ENCODE results near the gene ADRB2.

Gene ADRB2

DNA sequence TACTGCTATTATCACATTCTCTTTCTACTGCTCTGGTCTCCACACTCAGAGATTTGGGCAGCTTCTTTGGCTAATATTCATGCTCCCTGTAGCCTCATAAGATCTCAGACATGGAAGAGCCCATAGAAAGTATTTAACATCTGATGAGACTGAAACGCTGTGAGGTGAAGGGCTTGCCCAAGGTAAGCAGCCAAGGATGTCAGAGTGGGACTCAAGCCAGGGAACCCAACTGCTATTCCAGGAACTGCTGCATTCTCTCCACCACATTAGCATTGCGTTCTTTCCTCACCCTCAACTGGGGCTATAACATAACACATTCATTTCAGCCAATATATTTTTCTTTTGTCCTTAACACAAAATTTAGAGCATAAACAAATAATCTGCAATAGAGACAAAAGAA is 3.8 kb downstream of the ADRB2 start:
- no peak for DNase-seq (ENCODE audit: low read depth in 3 of 3, low spot score in 1 of 3)

- DNase-seq (ENCODE audit: low read depth in 3 of 3, low spot score in 1 of 3), result no peak
Measured at GRCh38 chr5:148831590-148832565, 5.5 kb downstream of the ADRB2 start.

DNA sequence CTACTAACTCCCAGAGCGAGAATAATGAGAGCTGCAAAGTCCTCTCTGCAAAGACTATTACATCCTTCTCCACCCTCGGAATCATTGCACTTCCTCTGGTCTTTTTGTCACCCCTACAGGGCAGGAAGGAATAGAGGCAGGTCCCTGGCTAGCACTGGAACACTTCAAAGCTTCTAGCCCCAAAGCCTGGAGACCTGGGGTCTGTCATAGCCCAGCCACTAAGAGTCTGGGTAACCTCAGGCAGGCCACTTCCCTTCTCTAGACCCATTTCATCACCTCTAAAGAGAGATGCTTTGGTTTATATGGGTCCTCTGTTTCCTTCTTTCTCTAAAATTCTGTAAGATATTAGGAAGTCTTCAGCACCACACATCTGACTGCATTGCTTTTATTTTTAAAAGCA is 6.7 kb downstream of the ADRB2 start:
- no peak for DNase-seq (ENCODE audit: low read depth in 3 of 3, low spot score in 1 of 3)

- DNase-seq (ENCODE audit: low read depth in 3 of 3, low spot score in 1 of 3), result no peak
Measured at GRCh38 chr5:148833925-148834324, 7.5 kb downstream of the ADRB2 start.

DNA sequence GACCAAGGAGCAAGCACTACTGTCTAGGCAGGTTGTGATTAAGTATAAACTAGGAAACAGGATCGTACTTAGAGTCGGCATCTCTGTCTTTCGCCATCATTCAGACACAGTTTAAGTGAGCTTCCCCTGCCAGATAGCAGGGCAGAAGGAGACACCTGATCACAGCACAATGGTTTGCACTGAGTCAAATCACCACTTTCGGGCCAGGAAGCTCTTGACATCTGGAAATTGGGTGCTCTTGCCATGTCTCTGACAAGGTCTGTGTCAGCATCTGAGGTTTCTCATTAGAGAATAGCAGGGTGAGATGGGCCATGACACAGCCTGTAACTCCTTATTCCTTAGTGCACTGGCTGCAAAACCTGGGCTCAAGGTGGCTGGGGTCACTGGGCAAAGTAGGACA is 8.3 kb downstream of the ADRB2 start:
- no peak for DNase-seq (ENCODE audit: low read depth in 3 of 3, low spot score in 1 of 3)

DNA sequence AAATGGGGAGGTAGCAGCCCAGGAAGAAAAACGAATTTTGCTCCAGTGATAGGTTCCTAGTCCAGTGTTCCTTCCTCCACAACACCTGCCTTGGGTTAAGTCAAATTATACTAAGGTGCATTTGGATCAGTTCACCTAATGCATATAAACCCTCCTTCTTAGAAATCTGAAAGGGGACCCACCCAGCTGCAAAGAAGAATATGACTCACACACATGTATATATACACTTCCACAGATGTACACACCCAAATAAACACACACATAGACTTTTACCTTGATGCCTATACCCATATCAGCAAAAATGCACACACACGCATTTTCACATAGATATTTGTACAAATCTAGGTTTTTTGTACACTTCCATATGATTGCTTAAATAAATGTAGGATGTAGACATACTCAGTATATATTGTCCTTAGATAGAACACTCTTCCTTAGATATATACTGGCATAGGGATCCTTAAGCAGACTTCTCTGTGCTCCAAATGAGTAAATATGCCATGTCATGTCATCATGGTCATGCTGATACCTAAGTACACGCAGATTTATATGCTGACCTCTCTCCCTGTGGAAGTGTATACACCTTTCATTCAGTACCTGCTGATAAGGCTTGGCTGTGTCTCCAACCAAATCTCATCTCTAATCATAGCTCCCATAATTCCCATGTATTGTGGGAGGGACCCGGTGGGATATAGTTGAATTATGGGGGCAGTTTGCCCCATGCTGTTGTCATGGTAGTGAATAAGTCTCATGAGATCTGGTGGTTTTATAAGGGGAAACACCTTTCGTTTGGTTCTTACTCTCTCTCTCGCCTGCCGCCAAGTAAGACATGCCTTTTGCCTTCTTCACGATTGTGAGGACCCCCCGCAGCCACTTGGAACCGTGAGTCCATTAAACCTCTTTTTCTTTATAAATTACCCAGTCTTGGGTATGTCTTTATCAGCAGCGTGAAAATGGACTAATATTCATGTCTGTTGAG is 10.2 kb downstream of the ADRB2 start:
- no peak for DNase-seq (ENCODE audit: low read depth in 3 of 3, low spot score in 1 of 3)

GRCh38 chr5:148837383-148837782 is 11.0 kb downstream of the ADRB2 start:
- no peak for DNase-seq (ENCODE audit: low read depth in 3 of 3, low spot score in 1 of 3)

GRCh38 chr5:148838357-148838756 is 11.9 kb downstream of the ADRB2 start:
- DNase-seq (ENCODE audit: low read depth in 3 of 3, low spot score in 1 of 3), result no peak

DNA sequence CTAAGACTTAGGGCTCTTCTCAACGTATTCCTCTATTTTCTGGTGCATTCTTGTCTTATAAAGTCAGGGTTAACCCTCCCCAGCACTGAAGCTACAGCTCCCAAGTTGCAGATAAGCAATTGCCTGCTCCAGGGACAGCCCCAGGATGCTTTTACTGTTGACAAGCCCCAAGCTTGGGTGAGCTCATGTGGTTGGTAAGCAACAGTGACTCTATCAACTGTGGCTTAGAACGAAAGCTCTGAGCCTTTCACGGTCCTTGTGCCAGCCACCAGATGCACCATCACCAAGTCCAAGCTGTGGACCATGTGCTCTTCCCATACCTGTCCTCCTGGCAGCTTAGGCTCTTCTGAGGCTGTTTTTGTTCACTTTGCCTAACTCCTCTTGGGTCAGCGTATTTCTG is 13.5 kb downstream of the ADRB2 start:
- no peak for DNase-seq (ENCODE audit: low read depth in 3 of 3, low spot score in 1 of 3)

- no peak for DNase-seq (ENCODE audit: low read depth in 3 of 3, low spot score in 1 of 3)
Measured at GRCh38 chr5:148840531-148840930, 14.1 kb downstream of the ADRB2 start.

DNA sequence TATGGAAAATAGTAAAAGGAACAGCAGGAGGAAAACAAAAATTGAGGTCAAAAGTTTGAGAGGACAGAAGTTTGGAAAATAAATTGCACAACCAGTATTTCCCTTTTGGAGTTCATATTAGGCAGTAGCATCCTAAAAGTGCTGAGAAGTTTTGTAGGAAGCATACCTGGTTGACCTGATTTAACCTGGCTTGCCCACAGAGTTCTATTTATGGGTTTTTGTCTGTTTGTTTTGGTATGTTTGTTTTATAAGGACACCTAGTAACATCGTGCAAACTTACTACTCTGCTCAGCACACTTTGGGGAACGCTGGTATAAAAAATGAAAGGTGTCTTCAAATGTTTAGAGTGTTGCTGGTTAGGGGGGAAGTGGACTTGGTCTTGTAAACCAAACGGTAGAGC is 15.1 kb downstream of the ADRB2 start:
- DNase-seq (ENCODE audit: low read depth in 3 of 3, low spot score in 1 of 3), result no peak

- DNase-seq (ENCODE audit: low read depth in 3 of 3, low spot score in 1 of 3), result no peak
Measured at GRCh38 chr5:148842161-148842560, 15.8 kb downstream of the ADRB2 start.

DNA sequence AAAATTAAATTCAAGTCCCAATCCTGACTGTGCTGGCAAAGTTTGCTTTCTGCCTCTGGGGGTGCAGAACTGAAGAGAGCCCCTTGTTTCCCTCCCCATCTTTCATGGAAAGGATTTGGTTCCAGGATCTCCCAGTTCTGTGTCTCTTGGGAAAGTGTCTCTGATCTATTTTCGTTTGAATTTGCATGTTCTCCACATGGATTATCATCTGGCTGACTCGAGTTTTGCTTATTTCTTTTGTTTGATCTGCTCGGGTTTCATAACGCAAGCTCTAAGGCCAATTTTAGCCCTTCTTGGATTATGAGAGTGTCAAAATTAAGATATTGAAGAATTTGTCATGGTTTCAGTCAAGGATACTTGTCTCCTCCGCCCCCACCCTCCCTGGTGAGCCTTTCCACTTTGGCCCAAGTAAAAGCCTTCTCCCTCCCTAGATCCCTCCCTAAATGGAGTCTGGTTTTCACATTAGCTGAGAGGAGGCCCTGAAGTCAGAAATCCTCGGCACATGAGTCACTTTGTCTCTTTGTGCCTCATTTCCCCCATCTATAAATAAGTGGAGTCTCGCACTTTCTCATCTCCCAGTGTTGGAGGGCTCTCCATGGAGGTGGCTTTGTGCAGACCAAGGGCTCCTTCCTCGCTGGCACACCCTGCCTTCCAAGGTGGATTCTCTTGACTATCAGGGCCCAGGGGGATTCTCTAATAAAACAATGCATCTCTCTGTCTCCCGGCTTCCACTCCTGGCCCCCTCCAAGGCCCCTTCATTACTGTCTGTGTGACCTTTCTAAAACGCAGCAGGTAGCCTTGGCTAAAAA is 17.3 kb downstream of the ADRB2 start:
- DNase-seq (ENCODE audit: low read depth in 3 of 3, low spot score in 1 of 3), result no peak

DNA sequence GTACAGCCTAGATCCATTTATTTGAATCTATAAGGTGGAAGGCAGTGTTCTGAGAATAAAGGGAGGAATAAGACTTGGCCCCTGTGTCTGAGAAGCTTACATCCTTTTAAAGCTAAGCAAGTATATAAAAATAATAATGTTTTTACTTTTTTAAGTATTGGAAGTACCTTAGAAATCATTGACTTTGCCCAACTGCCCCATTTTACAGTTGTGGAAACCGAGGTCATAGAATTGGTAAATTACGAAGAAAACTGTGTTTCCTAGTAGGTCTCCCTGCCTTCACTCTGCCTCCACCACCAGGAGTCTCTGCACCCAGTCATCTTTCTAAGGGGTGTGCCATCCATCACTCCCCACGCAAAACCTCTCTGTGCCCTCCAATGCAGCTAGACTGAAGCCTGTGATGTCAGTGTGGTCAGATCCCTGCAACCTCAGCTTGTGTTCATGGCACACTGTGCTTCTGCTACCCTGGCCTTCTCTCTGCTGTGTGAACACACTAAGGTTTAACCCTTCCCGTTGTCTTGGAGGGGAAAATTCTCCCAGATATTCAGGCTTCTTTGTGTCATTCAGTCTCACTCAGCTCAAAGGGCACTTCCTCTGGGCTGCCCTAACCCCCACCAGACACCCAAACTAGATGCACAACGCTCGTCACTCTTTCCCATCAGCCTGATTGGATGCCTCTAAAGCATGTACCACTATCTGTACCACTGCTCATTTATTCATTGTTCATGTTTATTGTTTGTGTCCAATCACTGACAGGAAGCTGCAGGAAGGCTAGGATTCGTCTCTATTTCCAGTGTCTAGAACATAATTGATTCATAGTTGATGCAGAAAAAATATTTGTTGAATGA is 18.2 kb downstream of the ADRB2 start:
- DNase-seq (ENCODE audit: low read depth in 3 of 3, low spot score in 1 of 3), result no peak

GRCh38 chr5:148846930-148847329 is 20.5 kb downstream of the ADRB2 start:
- no peak for DNase-seq (ENCODE audit: low read depth in 3 of 3, low spot score in 1 of 3)

DNA sequence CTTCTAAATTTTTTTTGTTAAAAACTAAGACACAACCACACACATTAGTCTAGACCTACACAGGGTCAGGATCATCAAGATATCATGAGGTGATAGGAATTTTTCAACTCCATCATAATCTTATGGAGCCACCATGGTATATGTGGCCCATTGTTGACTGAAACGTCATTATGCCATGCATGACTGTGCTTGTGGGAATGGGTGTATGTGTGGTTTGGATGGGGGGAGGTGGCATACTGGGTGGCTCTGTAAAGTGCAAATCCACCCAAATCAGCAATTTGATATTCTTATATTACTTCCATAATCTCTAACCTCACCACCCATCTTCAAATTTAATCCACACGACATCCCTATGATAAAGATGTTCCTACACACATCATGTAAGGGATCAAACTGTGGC is 21.0 kb downstream of the ADRB2 start:
- DNase-seq (ENCODE audit: low read depth in 3 of 3, low spot score in 1 of 3), result no peak

GRCh38 chr5:148848393-148849031 is 22.1 kb downstream of the ADRB2 start:
- DNase-seq (ENCODE audit: low read depth in 3 of 3, low spot score in 1 of 3), result no peak

- no peak for DNase-seq (ENCODE audit: low read depth in 3 of 3, low spot score in 1 of 3)
Measured at GRCh38 chr5:148849461-148849860, 23.1 kb downstream of the ADRB2 start.

DNA sequence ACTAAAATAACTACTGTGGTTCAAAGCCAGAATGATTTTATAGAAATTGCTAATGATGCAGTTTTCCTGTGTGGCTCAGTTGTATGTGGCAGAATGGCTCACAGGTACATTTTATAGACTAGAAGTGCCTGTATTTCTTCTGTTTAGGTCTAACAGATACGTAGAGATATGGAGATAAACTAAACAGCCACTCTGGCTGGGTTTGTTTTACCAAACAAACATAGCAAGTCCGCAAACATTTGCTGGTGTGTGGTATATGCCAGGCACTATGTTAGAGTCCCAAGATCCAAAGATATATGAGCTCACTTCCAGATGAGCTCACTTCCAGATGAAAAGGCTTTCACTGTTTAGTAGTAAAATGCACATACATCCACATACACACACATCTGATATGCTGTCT is 24.4 kb downstream of the ADRB2 start:
- DNase-seq (ENCODE audit: low read depth in 3 of 3, low spot score in 1 of 3), result no peak

DNA sequence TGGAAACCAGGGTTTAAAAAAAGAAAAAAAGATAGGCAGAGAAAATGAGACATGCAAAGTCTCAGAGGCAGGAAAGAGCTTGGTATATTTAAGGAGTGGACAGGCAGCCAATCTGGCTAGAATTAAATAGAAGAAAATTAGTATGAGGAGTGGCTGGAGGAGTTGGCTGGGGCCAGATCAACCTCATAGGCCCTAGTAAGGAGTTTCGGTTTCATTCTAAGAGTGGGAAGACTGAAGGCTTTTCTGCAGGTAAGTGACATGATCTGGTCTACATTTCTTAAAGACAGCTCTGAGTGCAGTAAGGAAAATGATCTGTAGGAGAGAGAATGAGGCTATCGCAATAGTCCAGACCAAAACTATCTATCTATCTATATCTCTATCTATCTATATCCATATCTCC is 27.5 kb downstream of the ADRB2 start:
- DNase-seq (ENCODE audit: low read depth in 3 of 3, low spot score in 1 of 3), result no peak
